ENCODE results near the gene IL10.

DNA sequence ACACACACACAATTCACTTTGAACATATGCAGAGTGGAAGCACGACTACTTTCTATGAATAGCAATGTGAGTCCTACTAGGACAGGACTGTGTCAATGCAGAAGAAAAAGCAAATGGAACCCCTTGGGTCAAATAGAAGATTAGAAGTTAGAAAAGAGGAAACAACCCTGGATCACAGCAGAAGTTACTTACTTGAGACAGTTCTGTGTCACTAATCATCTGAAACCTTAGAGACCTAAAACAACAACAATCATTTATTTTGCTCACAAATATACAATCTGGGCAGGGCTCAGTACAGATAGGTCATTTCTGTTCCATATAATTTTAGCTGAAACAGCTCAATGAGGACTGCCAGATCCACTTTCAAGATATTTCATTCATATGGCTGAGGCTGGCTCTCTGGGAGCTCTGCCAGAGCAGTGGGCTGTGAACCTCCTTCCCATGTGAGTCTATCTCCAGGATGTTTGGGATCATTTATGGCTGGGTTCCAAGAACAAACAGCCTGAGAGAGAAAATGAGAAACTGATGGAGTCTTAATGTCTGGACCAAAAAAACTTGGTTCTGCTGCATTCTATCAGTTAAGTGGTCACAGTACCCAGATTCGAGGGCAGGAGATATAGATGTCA lies 42.5 kb upstream of the IL10 start:
- TF ChIP-seq CTCF (IDR thresholded peaks at IDR 0.05 in 4 of 5, conservative IDR thresholded peaks at IDR 0.05 in 1 of 5) (no peak), POLR2A (IDR thresholded peaks at IDR 0.05) (no peak)
